Mucosa of rectum (tissue), 2 donors: ENCODE results near the gene DALRD3.
A peak's percentile ranks its signal among the peaks of the same experiment; 100 is the strongest.

Source experiments
- H3K27ac ChIP-seq, 2 donors: one replicate each; pipeline ENCODE4 v1.7.0; 2013; ENCODE audit warnings: inconsistent platforms in 2 of 2, low read depth in 2 of 2, low read length in 2 of 2
- H3K27me3 ChIP-seq, 2 donors: one replicate each; pipeline ENCODE4 v1.7.0; 2013; ENCODE audit warnings: low read length in 2 of 2; ENCODE audit not compliant: control insufficient read depth in 2 of 2, insufficient read depth in 2 of 2
- H3K36me3 ChIP-seq, 2 donors: one replicate each; pipeline ENCODE4 v1.7.0; 2013; ENCODE audit warnings: low read length in 2 of 2; ENCODE audit not compliant: control insufficient read depth in 2 of 2, insufficient read depth in 2 of 2
- H3K4me1 ChIP-seq, 2 donors: one replicate each; pipeline ENCODE4 v1.7.0; 2013; ENCODE audit warnings: low read length in 2 of 2, mild to moderate bottlenecking in 1 of 2; ENCODE audit not compliant: control insufficient read depth in 2 of 2, insufficient read depth in 2 of 2
- H3K4me3 ChIP-seq, 2 donors: one replicate each; pipeline ENCODE4 v1.7.0; 2013; ENCODE audit warnings: low read length in 2 of 2
- H3K9ac ChIP-seq, 2 donors: one replicate each; pipeline ENCODE4 v1.7.0; 2013; ENCODE audit warnings: low read length in 2 of 2, low read depth in 1 of 2, mild to moderate bottlenecking in 1 of 2
- H3K9me3 ChIP-seq, 2 donors: one replicate each; pipeline ENCODE4 v1.7.0; 2013; ENCODE audit warnings: low read length in 2 of 2; ENCODE audit not compliant: control insufficient read depth in 2 of 2
- donor health status: healthy.
- donor health status: Normal muscosa, but diverticular disease.

The DALRD3 gene

DNA sequence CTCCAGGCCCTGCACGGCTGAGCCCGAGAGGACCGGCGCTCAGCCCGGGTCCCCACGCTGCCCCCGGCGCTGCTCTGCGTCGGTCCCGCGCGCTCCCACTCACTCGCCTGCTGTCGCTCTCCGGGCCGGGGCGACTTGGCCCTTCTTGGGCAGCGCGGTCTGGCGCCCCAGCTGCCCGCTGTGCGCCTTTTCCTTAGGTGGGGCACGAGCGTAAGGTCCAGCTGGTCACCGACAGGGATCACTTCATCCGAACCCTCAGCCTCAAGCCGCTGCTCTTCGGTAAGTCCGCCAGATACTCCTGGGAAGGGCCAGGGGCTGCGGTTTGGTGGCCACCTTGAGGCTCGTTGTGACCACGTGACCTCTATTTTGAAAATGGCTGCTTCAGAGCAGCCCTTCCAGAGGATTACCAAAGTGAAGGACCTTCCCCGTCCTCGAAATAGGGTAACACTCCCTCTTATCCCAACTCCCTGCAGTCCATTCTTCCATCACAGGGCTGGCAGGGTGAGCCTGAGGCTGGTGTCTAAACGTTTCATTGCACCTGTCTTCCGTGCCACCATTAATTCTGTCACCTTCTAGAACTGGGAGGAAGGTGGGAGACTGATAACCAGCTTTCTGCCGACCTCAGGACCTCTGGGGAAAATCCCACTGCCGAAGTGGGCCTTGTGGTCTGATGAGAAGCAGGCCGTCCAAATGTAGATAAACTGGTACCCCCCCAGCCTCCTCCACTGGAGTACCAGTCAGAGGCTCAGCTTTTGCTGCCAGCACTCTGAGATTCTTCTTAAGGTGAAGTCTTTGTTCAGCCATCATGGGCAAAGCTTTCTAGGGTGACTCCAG, 27.5 kb downstream of the DALRD3 start:
- peaks cover 0 to 5% of the 10 kb centered on the region in 2 donors for H3K36me3 ChIP-seq
- no peaks in the 10 kb centered on the region for H3K27me3 ChIP-seq
- peak overlapping the region; percentile 61 to 88 for H3K27ac ChIP-seq
- H3K4me1 ChIP-seq: peaks cover 18 to 20% of the 10 kb centered on the region in 2 donors
- H3K4me3 ChIP-seq: peak overlapping the region; percentile 72 to 87
- no peaks in the 10 kb centered on the region for H3K9me3 ChIP-seq
- peak overlapping the region; percentile 72 to 77 for H3K9ac ChIP-seq

- Histone ChIP-seq H3K9me3 (no peaks in the 10 kb centered on the region), H3K27me3 (no peaks in the 10 kb centered on the region), H3K36me3 (peaks cover 2 to 7% of the 10 kb centered on the region in 2 donors), H3K4me1 (peaks cover 18 to 20% of the 10 kb centered on the region in 2 donors), H3K9ac (peak within 1 kb of the TSS; percentile 77 to 80), H3K4me3 (peak within 1 kb of the TSS; percentile 72 to 87), H3K27ac (peak within 1 kb of the TSS; percentile 76 to 88)
Measured at GRCh38 chr3:48989796-48990635, 28.4 kb downstream of the DALRD3 start, which contains the start of gene P4HTM. Gene P4HTM, plus strand, starts transcription at chr3:48990241. Its CDS starts 16 bp downstream, at chr3:48990257.

DNA sequence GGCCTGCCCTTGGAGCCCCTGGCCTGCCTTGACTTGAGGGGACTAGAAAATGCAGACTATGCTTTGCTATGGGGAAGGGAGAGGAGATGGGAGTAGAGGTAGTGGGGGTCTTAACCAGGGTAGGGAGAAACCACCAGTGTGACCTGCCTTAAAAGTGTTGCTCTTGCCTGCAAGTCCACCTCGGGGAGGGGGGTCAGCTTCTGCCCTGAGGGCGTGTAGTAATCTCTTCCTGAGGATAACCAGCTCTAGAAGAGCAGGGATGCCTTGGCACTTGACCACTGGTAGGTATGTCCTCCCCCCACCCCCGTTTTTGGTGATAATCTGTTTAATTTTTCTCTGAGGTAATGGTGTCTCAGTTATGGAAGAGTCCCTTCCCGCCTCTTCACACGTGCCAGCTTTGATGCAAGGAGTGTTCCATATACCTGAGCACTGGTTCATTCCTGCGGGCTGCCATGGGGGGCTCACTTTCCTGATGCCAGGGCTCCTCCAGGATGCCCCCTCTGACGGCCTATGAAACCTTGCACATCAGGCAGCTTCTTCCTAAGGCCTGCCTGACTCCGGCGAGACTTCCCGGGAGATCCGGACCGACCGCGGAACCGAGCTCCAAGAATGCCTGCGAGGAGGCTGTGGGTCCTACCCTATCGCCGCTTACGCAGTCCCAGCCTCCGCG, 29.1 kb downstream of the DALRD3 start:
- Histone ChIP-seq H3K27me3 (no peaks in the 10 kb centered on the region), H3K4me1 (peaks cover 18 to 20% of the 10 kb centered on the region in 2 donors), H3K36me3 (peaks cover 4 to 14% of the 10 kb centered on the region in 2 donors), H3K27ac (peak overlapping the region; percentile 76 to 88), H3K9me3 (no peaks in the 10 kb centered on the region), H3K4me3 (peak overlapping the region; percentile 72 to 87), H3K9ac (peak overlapping the region; percentile 77 to 80)

DNA sequence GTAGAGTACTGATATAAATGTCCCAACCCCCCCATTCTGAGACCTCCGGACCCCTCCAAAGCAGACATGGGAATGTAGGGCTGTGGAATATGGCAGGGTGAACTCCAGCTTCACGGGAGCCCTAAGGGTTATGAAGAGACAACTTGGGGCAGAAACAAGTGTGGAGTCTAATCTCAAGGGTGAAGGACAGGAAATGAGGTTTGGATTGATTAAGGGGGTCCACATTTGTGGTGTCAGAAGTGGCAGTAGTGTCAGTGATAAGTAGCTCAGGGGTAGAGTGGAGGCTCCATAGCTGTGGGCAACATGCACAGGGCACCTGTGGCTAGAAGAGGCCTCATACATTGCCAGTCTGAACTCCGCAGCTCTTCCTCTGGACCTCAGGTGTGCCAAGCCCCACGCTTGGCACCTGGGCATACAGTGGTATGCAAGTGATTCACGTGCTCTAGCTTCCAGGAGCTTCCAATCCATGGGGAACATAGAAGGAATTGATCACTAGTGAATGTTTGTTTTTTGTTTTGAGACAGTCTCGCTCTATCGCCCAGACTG, 32.5 kb downstream of the DALRD3 start:
- H3K27me3 ChIP-seq: no peaks in the 10 kb centered on the region
- H3K9me3 ChIP-seq: no peaks in the 10 kb centered on the region
- no peak overlapping the region for H3K27ac ChIP-seq
- peaks cover 21 to 41% of the 10 kb centered on the region in 2 donors for H3K36me3 ChIP-seq
- H3K9ac ChIP-seq: no peak overlapping the region
- peaks cover 10% of the 10 kb centered on the region in 2 donors for H3K4me1 ChIP-seq
- no peak overlapping the region for H3K4me3 ChIP-seq

- no peaks in the 10 kb centered on the region for H3K9me3 ChIP-seq
- no peak overlapping the region for H3K9ac ChIP-seq
- peaks cover 31 to 51% of the 10 kb centered on the region in 2 donors for H3K36me3 ChIP-seq
- H3K27ac ChIP-seq: no peak overlapping the region
- peaks cover 8% of the 10 kb centered on the region in 2 donors for H3K4me1 ChIP-seq
- H3K4me3 ChIP-seq: no peak overlapping the region
- H3K27me3 ChIP-seq: no peaks in the 10 kb centered on the region
Measured at GRCh38 chr3:48984663-48985062, 33.7 kb downstream of the DALRD3 start.

DNA sequence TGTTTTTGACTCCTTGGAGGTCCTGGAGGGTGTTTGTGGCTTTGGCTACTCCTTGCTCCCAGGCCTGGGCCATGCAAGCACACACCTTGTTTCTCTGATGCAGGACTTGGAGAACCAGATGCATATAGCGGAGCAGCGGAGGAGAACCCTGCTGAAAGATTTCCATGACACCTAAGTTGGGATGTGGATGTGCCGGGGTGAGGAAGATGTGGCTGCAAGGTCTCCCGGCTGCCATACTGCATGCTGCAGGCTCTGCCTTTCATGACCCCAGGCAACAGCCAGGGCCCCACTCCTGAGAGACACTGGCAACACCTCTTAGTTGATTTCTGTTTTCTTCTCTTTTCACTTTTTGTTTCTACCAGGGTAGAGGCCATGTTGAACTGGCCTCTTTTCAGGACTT, 35.3 kb downstream of the DALRD3 start:
- Histone ChIP-seq H3K9ac (no peak overlapping the region), H3K27ac (no peak overlapping the region), H3K4me3 (no peak overlapping the region), H3K4me1 (no peaks in the 10 kb centered on the region), H3K9me3 (no peaks in the 10 kb centered on the region), H3K27me3 (no peaks in the 10 kb centered on the region), H3K36me3 (peaks cover 39 to 59% of the 10 kb centered on the region in 2 donors)

GRCh38 chr3:48982686-48983085, 35.7 kb downstream of the DALRD3 start:
- Histone ChIP-seq H3K9me3 (no peaks in the 10 kb centered on the region), H3K27me3 (no peaks in the 10 kb centered on the region), H3K4me1 (no peaks in the 10 kb centered on the region), H3K27ac (no peak overlapping the region), H3K9ac (no peak overlapping the region), H3K36me3 (peaks cover 43 to 62% of the 10 kb centered on the region in 2 donors), H3K4me3 (no peak overlapping the region)

DNA sequence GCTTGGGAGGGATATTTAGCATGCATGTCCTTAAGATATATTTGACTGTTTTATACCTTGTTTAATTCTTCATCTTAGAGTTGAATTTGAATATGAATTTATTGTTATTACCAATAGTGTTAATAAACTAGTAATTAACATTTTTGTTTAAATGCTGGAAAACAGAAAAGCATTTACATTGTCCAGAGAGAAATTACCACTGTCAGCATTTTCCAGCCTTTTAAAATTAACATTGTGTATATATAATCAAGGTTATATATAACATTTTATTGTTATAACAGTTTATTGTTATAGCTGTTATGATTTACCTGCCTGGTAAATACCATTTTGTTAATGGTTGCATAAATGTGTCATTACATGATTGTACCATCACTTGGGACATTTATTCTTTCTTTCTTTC, 36.4 kb downstream of the DALRD3 start:
- Histone ChIP-seq H3K9me3 (no peaks in the 10 kb centered on the region), H3K27me3 (no peaks in the 10 kb centered on the region), H3K36me3 (peaks cover 43 to 65% of the 10 kb centered on the region in 2 donors)

GRCh38 chr3:48980295-48980694, 38.1 kb downstream of the DALRD3 start:
- Histone ChIP-seq H3K4me3 (no peak overlapping the region), H3K27me3 (no peaks in the 10 kb centered on the region), H3K27ac (no peak overlapping the region), H3K9ac (no peak overlapping the region), H3K4me1 (no peaks in the 10 kb centered on the region), H3K36me3 (peaks cover 49 to 77% of the 10 kb centered on the region in 2 donors), H3K9me3 (no peaks in the 10 kb centered on the region)

More for the DNA sequence above, 36.4 kb downstream of the DALRD3 start:
- H3K4me1 ChIP-seq: no peaks in the 10 kb centered on the region
- no peak overlapping the region for H3K4me3 ChIP-seq
- no peak overlapping the region for H3K9ac ChIP-seq
- H3K27ac ChIP-seq: no peak overlapping the region
